Upper lobe of left lung (tissue), 4 donors: Measurements from ENCODE around the gene C12orf60.

Experiments
- POLR2A ChIP-seq, 4 donors: fragments of 450-650 bp; IDR thresholded peaks; one replicate each; pipeline ENCODE4 v1.5.1; 2016 to 2017; ENCODE audit warnings: antibody characterized with exemption in 4 of 4, mild to moderate bottlenecking in 2 of 4
- TF ChIP-seq, protein P1 (sequence below), 6 experiments: fragments of 450-650 bp in 4 of 6; fragments of 200-600 bp in 2 of 6; sonication (generic) in 2 of 6; IDR thresholded peaks; one replicate each; pipeline ENCODE4 v1.5.1; 2016 to 2019; ENCODE audit warnings: antibody characterized with exemption in 6 of 6

DNA sequence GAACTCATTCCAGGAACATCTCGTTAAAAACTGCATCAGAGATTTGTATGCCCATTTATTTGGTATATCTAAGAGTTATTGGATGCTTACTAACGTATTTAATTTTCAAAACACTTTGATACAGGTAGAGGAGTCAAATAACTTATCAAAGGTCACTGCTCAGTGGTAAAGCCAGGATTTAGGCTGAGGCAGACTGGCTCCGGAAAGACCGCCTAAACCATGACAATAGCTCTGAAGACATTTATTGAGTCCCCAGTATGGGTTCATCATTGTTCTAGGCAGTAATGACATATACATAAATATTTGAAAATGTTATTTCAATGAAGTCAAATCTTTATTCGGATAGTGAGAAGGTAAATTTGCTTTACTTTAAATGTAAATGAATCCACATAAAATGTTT is 30.5 kb upstream of the C12orf60 start:
- no peak for TF ChIP-seq POLR2A (IDR thresholded peaks at IDR 0.05)
- TF ChIP-seq, protein P1, sequence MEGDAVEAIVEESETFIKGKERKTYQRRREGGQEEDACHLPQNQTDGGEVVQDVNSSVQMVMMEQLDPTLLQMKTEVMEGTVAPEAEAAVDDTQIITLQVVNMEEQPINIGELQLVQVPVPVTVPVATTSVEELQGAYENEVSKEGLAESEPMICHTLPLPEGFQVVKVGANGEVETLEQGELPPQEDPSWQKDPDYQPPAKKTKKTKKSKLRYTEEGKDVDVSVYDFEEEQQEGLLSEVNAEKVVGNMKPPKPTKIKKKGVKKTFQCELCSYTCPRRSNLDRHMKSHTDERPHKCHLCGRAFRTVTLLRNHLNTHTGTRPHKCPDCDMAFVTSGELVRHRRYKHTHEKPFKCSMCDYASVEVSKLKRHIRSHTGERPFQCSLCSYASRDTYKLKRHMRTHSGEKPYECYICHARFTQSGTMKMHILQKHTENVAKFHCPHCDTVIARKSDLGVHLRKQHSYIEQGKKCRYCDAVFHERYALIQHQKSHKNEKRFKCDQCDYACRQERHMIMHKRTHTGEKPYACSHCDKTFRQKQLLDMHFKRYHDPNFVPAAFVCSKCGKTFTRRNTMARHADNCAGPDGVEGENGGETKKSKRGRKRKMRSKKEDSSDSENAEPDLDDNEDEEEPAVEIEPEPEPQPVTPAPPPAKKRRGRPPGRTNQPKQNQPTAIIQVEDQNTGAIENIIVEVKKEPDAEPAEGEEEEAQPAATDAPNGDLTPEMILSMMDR (IDR thresholded peaks at IDR 0.05), result no peak
